Right lobe of liver (tissue), 6 donors: ENCODE measurements around the gene CXCL10. TPM values are rescaled to one million over a fixed set of nuclear protein-coding genes. Genes with fewer than 3 reads are reported as not detected.
"Not testable (repeated sequence)": the region's sequence is repeated elsewhere in the genome, so short reads cannot be mapped to it uniquely, and the experiment has no call there.

Experiments used
- ATAC-seq, 4 donors: fragments of 200-7000 bp; cut with Tn5 transposase; one replicate each; pipeline ENCODE4 v1.9.1; 2020; ENCODE audit warnings: mild to moderate bottlenecking in 4 of 4, moderate library complexity in 4 of 4
- DNase-seq, 3 donors: peaks; one replicate each; pipeline ENCODE4 v3.0.0-alpha.2; 2020
- H3K27ac ChIP-seq, 3 donors: fragments of 200-600 bp; one replicate each; pipeline ENCODE4 v1.8.0; 2022
- H3K27me3 ChIP-seq, 2 donors: fragments of 200-600 bp; one replicate each; pipeline ENCODE4 v1.8.0; 2022
- H3K36me3 ChIP-seq, 4 donors: fragments of 200-600 bp; sonication (generic) in 1 of 4; one replicate each; pipeline versions ENCODE4 v1.5.1 to v1.8.0; 2017 to 2022; ENCODE audit warnings: control low read depth in 1 of 4
- H3K4me1 ChIP-seq, 4 donors: fragments of 200-600 bp; sonication (generic) in 1 of 4; one replicate each; pipeline versions ENCODE4 v1.5.1 to v1.8.0; 2017 to 2022; ENCODE audit warnings: control low read depth in 1 of 4
- H3K4me3 ChIP-seq, 3 donors: fragments of 200-600 bp; one replicate each; pipeline ENCODE4 v1.8.0; 2022
- H3K9me3 ChIP-seq, 4 donors: fragments of 200-600 bp; sonication (generic) in 1 of 4; one replicate each; pipeline versions ENCODE4 v1.5.1 to v1.8.0; 2017 to 2022; ENCODE audit warnings: control low read depth in 1 of 4
- POLR2A ChIP-seq: fragments of 450-650 bp; IDR thresholded peaks from one replicate; pipeline ENCODE4 v1.6.1; 2017; ENCODE audit warnings: antibody characterized with exemption, mild to moderate bottlenecking
- WGBS: methylation state at CpG from one replicate; pipeline ENCODE4 v1.1.6; 2018; ENCODE audit warnings: low coverage, low lambda C conversion rate; ENCODE audit not compliant: insufficient coverage; ENCODE audit errors: missing lambda C conversion rate; 5-methylcytosine and 5-hydroxymethylcytosine counted together
- intact Hi-C, 2 donors: fragments of 100-400 bp; cut with DNase I; formaldehyde crosslinking; loops; one replicate each; pipeline versions ENCODE4 v1.11.2 to v1.14.1; 2022
- total RNA-seq, 6 experiments: library from RNA; depleted of rRNA in 2 of 6; stranded (reverse); fragments of >200 nt in 2 of 6; fragmentation: NEBNext Ultra II Directional in 3 of 6; extraction: Animal tissue kit (Norgen Biotek cat#: 25700) in 3 of 6; gene quantifications; one replicate each; pipeline versions ENCODE4 v1.1.0 to v1.2.4, GENCODE V29; 2016 to 2023
- TF ChIP-seq, protein P1 (sequence below), 4 donors: fragments of 200-600 bp in 3 of 4; fragments of 450-650 bp in 1 of 4; IDR thresholded peaks; one replicate each; pipeline versions ENCODE4 v1.5.1 to v1.8.0; 2016 to 2022; ENCODE audit warnings: antibody characterized with exemption in 4 of 4, mild to moderate bottlenecking in 2 of 4
- donor health status: DM: no; HTN: yes; CAD: no.
- donor health status: DM: no; HTN: no; CAD: no.
- donor health status: DM: no; HTN: no; CAD: no.
- donor health status: DM: no; HTN: yes; CAD: no.
- donor health status: DM: no; HTN: yes; CAD: no.

Gene CXCL10
- total RNA-seq, 6 experiments from 2014 or later = 0.42 to 7.0 (median 5.4) TPM; not detected in 1

DNA sequence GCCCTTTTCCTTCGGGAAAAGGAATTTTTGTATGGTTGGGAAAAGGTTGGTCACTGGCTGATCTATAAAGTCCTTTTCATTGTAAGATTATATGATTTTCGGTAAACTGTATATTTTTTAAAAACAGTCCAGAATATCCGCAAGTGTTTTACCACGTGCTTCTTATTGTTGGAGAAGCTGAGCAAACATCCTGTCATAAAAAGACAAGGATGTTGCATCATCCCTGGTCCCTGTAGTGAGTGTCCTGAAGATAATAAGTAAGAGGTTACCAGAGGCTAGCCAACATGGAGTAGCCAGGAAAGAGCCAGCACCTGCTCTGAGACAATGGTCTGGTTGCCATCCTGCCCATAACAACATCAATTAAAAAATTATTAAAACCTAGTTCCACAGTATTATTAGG is 21.1 kb downstream of the CXCL10 start:
- no peaks in the 10 kb centered on the region for H3K27me3 ChIP-seq
- DNase-seq = no peak
- H3K27ac ChIP-seq = no peak overlapping the region
- ATAC-seq = peak; percentile 44 to 85 (median 77)
- no peaks in the 10 kb centered on the region for H3K9me3 ChIP-seq
- H3K4me3 ChIP-seq = no peak overlapping the region
- intact Hi-C loops = loop anchor here in 1 of 2 donors (5.0 kb wide), 1 partner anchor 65 kb away; no protein-coding TSS in a partner anchor
- H3K4me1 ChIP-seq = peaks cover 0 to 8% (median 4%) of the 10 kb centered on the region in 4 donors
- WGBS = 47% methylated on average over 4 of the region's 4 CpGs
- no peak for TF ChIP-seq POLR2A
- TF ChIP-seq, protein P1, sequence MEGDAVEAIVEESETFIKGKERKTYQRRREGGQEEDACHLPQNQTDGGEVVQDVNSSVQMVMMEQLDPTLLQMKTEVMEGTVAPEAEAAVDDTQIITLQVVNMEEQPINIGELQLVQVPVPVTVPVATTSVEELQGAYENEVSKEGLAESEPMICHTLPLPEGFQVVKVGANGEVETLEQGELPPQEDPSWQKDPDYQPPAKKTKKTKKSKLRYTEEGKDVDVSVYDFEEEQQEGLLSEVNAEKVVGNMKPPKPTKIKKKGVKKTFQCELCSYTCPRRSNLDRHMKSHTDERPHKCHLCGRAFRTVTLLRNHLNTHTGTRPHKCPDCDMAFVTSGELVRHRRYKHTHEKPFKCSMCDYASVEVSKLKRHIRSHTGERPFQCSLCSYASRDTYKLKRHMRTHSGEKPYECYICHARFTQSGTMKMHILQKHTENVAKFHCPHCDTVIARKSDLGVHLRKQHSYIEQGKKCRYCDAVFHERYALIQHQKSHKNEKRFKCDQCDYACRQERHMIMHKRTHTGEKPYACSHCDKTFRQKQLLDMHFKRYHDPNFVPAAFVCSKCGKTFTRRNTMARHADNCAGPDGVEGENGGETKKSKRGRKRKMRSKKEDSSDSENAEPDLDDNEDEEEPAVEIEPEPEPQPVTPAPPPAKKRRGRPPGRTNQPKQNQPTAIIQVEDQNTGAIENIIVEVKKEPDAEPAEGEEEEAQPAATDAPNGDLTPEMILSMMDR (IDR thresholded peaks at IDR 0.05) = no peak
- H3K36me3 ChIP-seq = no peaks in the 10 kb centered on the region

DNA sequence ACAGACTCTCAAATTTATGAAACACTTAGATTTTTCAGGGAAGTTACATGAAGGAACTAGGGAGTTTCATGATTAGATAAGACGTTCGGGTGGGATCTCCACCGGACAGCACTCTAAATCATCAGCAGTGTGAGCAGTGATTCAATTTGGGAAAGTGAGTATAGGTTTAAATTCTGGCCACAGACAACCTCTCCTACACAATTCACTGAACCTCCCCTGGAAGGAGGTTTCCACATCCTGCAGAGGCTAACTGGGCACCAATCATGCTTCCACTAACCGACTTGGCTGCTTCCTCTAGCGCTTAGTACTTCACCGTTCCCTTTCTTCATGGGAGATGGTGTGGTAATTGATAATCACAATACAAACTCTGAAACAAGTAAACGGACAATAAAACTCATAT is 21.6 kb downstream of the CXCL10 start:
- H3K4me3 ChIP-seq = no peak overlapping the region
- H3K4me1 ChIP-seq = peaks cover 0 to 5% (median 3%) of the 10 kb centered on the region in 4 donors
- WGBS = 72% methylated on average over 7 of the region's 7 CpGs
- DNase-seq (no peak), ATAC-seq (peak in 2 of 4 donors; percentile 21 to 41)
- intact Hi-C loops = loop anchor here in 1 of 2 donors (5.0 kb wide), 1 partner anchor 66 kb away; no protein-coding TSS in a partner anchor
- H3K36me3 ChIP-seq = no peaks in the 10 kb centered on the region
- no peak overlapping the region for H3K27ac ChIP-seq
- no peaks in the 10 kb centered on the region for H3K27me3 ChIP-seq
- TF ChIP-seq, protein P1 (IDR thresholded peaks at IDR 0.05) = no peak
- TF ChIP-seq POLR2A = no peak
- no peaks in the 10 kb centered on the region for H3K9me3 ChIP-seq

DNA sequence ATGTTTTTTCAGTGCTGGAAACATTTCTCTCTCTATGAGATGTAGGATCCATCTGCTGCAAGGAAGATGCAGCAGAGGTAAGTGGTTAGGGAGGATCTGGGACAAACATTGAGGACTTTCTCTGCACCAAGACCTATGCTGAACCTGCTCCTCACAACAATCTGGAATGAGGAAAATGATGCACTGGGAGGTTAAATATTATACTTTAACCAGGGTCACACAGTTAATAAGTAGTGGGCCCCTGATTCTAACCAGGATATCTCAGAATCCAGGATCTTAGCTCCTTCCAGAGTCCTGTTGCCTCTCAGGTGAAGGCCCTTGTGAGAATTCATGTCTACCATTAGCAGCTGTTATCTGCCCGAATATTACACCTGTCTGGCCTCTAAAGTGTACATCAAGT is 23.0 kb downstream of the CXCL10 start:
- H3K4me1 ChIP-seq = no peaks in the 10 kb centered on the region
- H3K4me3 ChIP-seq = no peak overlapping the region
- no peaks in the 10 kb centered on the region for H3K9me3 ChIP-seq
- 83% methylated on average over 1 of the region's 1 CpG for WGBS
- TF ChIP-seq, protein P1 (IDR thresholded peaks at IDR 0.05) = no peak
- no peak for TF ChIP-seq POLR2A
- intact Hi-C loops = loop anchor here in 1 of 2 donors (5.0 kb wide), 1 partner anchor 67 kb away; no protein-coding TSS in a partner anchor
- no peaks in the 10 kb centered on the region for H3K36me3 ChIP-seq
- DNase-seq (no peak), ATAC-seq (no peak)
- H3K27me3 ChIP-seq = no peaks in the 10 kb centered on the region
- no peak overlapping the region for H3K27ac ChIP-seq

DNA sequence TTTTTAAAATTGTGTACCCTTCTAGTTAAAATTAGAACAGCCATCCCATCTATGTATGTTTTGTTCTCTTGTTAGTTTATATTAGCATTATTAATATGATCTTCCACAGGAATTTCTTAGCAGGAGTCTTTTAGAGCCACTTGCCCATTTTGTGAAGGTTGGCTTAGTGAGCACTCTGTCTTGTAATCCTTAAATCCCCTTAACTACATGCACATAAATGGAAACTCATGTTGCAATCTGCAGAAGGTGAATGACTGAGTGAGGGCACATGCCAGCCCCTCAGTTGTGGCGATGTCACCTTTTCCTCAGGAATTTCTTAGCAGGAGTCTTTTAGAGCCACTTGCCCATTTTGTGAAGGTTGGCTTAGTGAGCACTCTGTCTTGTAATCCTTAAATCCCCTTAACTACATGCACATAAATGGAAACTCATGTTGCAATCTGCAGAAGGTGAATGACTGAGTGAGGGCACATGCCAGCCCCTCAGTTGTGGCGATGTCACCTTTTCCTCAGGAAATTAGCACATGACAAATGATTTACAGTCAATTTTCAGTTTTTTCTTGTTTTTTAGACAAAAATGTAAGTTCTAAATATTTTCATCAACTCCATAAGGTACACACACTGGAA is 24.7 kb downstream of the CXCL10 start:
- intact Hi-C loops = loop anchor here in 1 of 2 donors (10.0 kb wide), 1 partner anchor 66 kb away; no protein-coding TSS in a partner anchor
- WGBS = 86% methylated on average over 2 of the region's 2 CpGs
- not testable (repeated sequence) for H3K9me3 ChIP-seq, H3K4me1 ChIP-seq, H3K27me3 ChIP-seq, H3K4me3 ChIP-seq, ATAC-seq, H3K27ac ChIP-seq, DNase-seq, H3K36me3 ChIP-seq

DNA sequence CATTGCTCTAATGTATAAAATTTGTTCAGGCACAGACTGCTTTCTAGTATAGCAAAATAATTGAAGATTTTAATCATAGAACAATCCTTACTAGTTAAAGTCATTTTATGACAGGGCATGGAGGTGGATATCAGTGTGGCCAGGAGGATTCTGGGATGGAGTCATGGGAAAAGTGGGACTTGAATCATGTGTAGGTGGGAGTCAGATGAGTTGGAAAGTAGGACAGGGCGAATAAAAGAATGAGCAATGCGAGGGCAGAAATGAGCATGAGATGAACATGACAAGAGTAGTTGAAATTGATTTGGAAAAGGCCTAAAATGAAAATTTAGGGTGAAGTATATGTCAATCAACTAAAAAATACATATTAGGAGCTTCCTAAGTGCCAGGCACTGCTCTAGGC is 25.4 kb downstream of the CXCL10 start:
- 78% methylated on average over 2 of the region's 2 CpGs for WGBS
- Histone ChIP-seq H3K27me3 (no peaks in the 10 kb centered on the region), H3K27ac (no peak overlapping the region), H3K4me3 (no peak overlapping the region), H3K4me1 (no peaks in the 10 kb centered on the region), H3K9me3 (no peaks in the 10 kb centered on the region), H3K36me3 (no peaks in the 10 kb centered on the region)
- no peak for DNase-seq
- ATAC-seq = no peak
- intact Hi-C loops = loop anchor here in 1 of 2 donors (10.0 kb wide), 1 partner anchor 67 kb away; no protein-coding TSS in a partner anchor
- TF ChIP-seq, protein P1 (IDR thresholded peaks at IDR 0.05) = no peak
- no peak for TF ChIP-seq POLR2A
